GM12864 (cell line): ENCODE measurements around the gene FOXD1.

Experiments
- DNase-seq: peaks from one replicate; pipeline ENCODE4 v3.0.0-alpha.2; 2011; ENCODE audit warnings: low read depth
- H3K4me3 ChIP-seq: 2 replicates; pipeline ENCODE4 v1.5.1; 2011; ENCODE audit warnings: mild to moderate bottlenecking, low read depth, low read length, control low read depth
- CTCF ChIP-seq: IDR thresholded peaks from 2 replicates; pipeline ENCODE4 v1.5.1; 2011; ENCODE audit warnings: low read depth, mild to moderate bottlenecking, moderate library complexity, low read length, control low read depth, inconsistent platforms; ENCODE audit errors: missing control alignments

FOXD1 gene

GRCh38 chr5:73438645-73439470, 9.7 kb downstream of the FOXD1 start:
- H3K4me3 ChIP-seq = no peak overlapping the region
- no peak for TF ChIP-seq CTCF
- no peak for DNase-seq

DNA sequence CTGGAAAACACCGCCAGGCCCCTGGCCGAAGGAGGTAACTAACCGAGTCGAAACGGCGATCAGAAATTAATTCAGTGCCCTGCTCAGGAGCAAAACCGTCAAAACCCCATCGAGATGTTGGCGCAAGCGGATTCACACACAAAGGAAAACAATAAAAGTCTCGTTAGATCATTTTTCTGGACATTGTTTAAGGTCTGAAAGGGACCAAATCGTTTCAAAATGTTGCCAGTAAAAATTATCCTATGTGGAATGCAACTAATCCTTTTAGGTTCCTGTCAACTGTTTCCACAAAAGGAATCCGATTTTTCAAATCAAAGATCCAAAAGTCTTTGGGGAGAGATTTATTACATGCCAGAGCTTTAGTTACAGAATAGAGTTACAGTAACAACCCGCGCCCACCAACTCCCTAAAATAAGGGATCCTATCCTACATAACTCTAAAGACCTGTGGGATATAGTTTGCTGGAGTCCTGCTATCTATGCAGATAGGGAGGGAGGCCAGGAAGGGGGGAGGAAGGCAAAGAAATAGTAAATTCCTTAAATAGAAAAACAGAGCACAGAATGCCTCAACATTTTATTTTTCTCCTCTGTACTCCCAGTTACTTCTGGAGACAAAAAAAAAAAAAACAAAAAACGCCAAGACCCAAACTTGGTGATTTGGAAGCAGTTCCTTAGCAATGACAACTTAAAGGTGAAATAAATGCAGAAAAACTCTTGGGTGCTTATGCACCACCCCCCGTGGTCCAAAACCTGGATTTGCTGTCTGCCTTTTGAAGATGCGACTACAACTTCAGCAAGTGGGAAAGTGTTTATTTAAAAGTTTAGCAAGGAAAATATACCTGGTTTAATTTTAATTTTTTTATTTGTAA, 10.6 kb downstream of the FOXD1 start:
- DNase-seq = no peak
- TF ChIP-seq CTCF = no peak
- no peak overlapping the region for H3K4me3 ChIP-seq

DNA sequence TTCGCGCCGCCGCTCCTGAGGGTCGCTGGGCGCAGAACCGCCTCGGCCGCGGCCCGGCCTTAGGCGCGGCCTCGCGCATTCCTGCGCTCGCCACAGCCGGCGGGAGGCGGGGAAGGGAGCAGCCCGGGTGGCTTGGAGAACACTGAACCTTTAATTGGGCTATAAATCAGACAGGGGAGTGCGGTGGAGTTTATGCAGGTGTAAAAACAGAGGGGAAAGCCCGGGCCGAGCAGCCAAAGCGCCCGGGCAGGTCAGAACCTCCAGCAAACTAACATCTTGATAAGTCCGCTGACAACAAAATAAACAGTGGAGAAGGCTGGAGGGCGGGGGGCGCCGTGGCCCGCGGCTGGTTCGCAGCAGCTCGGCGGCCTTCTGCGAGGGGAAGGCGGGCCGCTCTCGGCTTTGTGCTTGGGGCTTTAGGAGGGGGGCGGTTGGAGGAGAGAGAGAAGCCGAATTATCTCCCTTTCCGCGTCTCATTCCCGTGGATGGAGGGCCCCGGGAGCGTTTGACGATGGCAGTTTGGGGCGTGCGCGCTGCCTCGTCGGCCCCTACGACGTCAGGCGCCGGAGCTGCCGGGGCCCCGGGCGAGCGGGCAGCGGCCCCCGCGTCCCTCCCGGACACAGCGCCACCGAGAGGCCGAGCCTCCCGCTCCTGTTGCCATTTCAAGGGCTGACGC, 11.3 kb downstream of the FOXD1 start:
- no peak for DNase-seq

DNA sequence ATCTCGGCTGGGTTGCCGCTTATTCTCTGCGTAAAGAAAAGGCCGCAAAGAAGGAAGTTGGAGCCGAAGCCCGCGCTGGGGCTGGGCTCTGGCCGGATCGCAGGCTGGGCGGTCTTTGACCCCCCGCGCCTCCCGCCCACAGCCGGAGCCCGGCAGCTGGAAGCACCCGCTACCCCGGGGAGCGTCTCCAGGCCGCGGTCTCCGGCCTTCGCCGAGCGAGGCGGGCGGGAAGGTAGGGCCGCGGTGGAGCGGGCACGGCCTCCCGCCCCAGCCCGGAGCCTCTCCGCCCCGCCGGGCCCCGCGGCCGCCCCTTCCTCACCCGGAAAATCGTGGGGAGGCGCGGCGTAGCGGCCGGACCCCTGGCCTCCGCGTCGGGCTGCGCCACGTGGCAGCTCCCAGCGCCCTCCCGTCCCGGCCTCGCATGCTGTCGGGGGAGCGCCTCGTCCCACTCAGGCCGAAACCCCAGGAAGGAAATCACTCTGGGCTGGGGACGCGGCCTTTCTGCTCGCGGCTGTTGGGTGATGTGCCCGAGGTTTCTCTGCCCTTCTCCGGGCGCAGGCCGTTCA, 12.0 kb downstream of the FOXD1 start:
- TF ChIP-seq CTCF = no peak
- H3K4me3 ChIP-seq = no peak overlapping the region
- DNase-seq = no peak

More for the DNA sequence above, 11.3 kb downstream of the FOXD1 start:
- no peak overlapping the region for H3K4me3 ChIP-seq
- TF ChIP-seq CTCF = no peak

DNA sequence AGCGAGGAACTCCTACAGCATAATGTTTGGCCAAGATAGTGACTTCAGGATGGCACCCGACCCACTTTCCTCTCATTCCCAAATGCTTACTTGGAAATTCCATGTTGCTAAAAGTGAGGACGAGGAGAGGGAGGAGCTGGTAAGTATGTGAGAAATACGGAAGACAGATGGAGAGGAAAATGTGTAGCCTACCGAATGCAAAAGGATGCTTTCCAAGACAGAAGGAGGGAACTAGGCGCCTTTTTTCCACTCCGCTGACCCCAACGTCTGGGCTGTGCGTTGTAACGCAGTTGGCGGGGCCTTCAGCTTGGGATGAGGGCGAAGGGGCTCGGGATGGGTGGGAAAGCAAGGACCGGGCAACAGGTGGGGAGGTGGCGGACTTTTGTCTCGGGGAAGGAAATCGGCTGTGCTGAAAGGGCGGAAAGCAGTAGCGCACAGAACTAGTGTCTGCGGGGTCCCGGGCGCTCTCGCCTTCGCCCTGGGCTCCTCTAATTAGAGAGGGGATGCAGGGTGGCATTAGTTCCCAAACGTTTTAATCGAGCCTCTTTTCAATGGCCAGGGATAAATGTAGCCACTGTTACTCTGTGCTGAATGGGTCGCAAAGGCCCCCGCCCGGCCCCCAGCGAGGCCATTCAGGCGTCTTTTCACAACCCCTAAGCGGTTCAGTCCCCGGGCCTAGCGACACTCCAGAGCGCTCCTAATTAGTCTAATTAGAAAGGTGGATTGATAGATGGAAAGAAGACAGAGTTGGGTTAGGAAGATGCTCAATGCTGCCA, 12.6 kb downstream of the FOXD1 start:
- H3K4me3 ChIP-seq = no peak overlapping the region
- no peak for TF ChIP-seq CTCF
- no peak for DNase-seq

DNA sequence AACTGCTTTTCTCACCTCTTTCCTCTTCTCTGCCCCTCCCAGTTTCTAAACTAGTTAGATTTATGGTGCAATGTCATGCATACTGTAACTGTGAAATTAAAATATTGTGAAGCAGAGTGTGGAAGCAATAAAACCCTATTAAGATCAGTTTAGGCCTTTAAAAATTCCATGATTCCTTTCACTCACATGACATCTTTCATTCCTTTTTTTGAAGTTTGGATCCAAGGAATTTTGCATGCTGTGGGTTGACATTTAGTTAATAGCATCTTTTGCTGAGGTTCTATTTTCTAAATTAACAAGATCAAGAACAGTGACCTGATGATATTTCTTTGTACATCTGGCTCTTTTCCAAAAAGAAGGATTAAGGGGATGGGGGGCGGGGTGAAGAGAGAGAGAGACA, 13.7 kb downstream of the FOXD1 start:
- H3K4me3 ChIP-seq = no peak overlapping the region
- TF ChIP-seq CTCF = no peak
- DNase-seq = no peak
